Measurements from ENCODE around the gene PLEKHA8.

Gene PLEKHA8

DNA sequence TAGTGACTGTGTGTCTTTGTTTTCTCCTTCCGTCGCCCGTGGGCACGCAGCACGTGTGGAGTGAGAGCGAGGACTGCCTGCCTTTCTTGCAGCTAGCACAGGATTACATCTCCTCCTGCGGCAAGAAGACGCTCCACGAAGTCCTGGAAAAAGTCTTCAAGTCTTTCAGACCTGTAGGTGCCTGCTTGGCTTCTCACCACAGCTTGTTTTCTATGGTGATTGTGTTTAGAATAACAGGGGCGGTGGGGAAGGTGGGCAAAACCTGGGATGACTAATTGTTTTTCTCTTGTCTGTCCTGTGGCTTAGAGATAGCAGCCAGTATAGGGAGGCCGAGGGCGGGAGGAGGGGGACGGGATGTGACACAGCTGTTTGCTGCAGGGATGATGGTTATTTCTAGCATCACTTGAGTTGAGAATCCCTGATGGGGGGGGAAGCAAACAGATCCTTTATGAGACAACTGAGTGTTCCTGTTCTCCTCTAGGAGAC is 118.0 kb downstream of the PLEKHA8 start:
- DNase-seq (ENCODE audit: low read depth) = no peak

DNA sequence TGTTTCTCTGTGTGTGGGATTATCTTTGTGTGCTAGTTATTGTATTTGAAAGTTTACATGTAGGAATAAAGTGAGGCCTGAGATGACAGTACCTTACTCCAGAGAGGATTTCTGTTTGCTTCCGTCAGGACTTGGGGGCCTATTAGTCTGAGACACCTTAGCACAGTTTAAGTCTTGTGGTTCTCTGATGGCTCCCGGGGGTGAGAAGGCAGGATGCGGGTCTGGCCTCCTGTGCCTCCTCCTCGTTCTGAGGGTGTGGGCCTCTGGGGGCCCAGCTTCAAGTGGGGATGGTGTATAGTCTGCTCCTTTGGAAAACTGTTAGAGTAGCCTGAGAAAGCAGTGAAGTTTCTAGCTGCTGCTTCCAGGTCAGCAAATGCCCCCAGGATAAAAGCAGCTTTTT is 119.0 kb downstream of the PLEKHA8 start:
- no peak for DNase-seq (ENCODE audit: low read depth)

- no peak for DNase-seq (ENCODE audit: low read depth)
Observed at GRCh38 chr7:30147785-30148184, 119.6 kb downstream of the PLEKHA8 start.

- no peak for DNase-seq (ENCODE audit: low read depth)
Observed at GRCh38 chr7:30148426-30148825, 120.2 kb downstream of the PLEKHA8 start.

GRCh38 chr7:30148951-30149459 is 120.8 kb downstream of the PLEKHA8 start:
- DNase-seq (ENCODE audit: low read depth) = no peak

- no peak for DNase-seq (ENCODE audit: low read depth)
Observed at GRCh38 chr7:30149640-30150272, 121.5 kb downstream of the PLEKHA8 start.

GRCh38 chr7:30150711-30151110 is 122.5 kb downstream of the PLEKHA8 start:
- DNase-seq (ENCODE audit: low read depth) = no peak

DNA sequence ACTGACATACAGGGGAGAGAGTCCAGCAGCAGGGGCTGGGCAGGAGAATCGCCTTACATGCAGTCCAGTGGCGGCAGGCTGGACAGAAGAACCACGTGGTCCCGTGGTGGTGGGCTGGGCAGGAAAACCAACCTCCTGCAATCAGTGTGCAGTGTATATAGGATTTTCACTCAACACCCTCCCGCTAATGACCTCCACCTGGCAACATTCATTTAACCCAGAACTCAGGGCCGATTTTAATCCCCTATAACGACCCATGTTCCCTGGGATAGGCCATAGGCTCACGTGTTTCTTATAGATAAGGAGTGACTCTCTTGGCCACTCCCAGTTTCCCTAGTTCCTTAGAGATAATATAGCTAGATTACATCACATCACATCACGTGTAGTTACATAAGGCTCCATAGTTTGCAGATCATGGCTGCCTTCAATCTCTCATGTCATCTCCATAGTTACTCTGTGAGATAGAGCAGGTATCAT is 125.9 kb downstream of the PLEKHA8 start:
- DNase-seq (ENCODE audit: low read depth) = no peak

GRCh38 chr7:30155481-30155880 is 127.3 kb downstream of the PLEKHA8 start:
- DNase-seq (ENCODE audit: low read depth) = no peak

- DNase-seq (ENCODE audit: low read depth) = no peak
Observed at GRCh38 chr7:30157204-30157603, 129.0 kb downstream of the PLEKHA8 start.

DNA sequence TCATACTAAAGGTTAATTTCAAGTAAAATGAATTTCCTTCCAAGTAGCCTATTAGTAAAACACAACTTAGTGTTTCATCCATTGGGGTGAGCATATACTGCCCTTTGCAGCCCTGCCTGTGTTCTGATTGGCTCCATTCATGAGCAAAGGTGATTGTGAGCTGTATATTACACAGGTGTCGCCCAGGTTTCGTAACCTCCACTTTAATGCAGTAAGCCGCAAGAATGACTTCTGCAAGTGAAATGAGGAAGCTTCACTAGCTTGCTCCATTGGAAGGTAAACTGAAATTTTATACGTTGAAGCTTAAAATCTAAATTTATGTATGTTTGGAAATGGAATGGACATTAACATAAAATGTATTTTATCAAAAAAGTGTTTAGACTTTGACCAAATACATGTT is 131.0 kb downstream of the PLEKHA8 start:
- DNase-seq (ENCODE audit: low read depth) = no peak

GRCh38 chr7:30159698-30160143 is 131.5 kb downstream of the PLEKHA8 start:
- no peak for DNase-seq (ENCODE audit: low read depth)

DNA sequence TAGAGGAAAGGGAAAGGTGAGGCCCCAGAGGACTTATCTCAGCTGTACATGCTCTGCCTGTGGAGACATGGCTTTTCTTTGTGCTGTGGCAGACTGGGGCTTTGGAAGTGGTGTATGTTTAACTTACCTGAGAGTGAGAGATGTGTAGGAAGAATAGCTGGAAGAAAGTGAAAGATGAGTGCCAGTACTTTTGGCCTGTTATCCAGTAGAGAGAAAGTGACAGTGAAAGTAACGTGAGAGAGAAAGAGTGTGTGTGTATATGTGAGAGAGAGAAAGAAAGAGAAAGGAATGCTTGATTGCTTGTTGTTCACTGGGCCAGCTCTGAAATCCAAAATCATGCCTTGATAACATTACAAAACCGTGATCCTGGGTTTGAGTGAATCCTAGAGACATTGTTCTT is 132.1 kb downstream of the PLEKHA8 start:
- DNase-seq (ENCODE audit: low read depth) = no peak

DNA sequence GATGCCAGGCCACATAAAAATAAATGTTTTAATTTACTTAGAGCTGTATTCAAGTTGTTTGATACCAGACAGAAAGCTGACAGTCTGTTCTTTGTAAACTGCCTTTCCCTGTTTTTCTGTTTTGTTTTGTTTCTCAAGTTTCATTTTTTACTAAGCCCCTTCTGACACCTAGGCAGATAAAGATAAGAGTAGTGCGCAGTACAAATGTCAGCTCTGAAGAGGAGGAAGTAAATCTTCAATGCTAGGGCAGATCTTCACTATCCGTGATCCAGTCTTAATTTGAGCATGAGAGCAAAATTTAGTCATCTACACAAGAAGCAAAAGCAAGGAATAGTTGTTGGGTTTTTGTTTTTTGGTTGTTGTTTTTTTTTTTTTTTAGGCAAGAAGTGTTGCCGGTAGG is 133.9 kb downstream of the PLEKHA8 start:
- no peak for DNase-seq (ENCODE audit: low read depth)

DNA sequence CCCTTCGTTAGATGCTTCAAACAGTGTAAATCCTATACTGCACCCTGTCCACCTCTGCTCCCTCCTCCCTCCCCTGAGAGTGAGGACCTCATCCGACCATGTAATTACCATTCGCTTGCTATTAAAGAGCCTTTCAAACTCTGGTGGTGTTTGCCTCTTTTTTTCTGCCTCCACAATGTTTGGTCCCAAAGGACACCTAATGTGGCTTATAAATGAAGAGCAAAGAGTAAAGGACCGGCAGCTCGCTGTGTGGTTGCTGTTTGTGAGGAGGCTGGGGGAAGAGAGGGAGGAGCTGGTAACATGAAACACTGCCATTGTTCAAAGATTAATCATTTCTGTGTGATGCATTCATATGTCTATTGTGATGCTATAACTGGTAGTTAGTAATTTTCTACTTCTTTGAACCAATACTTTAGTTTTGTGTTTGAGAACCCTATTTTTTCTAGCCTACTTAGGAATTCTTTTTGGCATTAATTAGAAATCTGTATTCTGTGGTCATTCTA is 134.5 kb downstream of the PLEKHA8 start:
- peak; percentile 51 for DNase-seq (ENCODE audit: low read depth)

DNA sequence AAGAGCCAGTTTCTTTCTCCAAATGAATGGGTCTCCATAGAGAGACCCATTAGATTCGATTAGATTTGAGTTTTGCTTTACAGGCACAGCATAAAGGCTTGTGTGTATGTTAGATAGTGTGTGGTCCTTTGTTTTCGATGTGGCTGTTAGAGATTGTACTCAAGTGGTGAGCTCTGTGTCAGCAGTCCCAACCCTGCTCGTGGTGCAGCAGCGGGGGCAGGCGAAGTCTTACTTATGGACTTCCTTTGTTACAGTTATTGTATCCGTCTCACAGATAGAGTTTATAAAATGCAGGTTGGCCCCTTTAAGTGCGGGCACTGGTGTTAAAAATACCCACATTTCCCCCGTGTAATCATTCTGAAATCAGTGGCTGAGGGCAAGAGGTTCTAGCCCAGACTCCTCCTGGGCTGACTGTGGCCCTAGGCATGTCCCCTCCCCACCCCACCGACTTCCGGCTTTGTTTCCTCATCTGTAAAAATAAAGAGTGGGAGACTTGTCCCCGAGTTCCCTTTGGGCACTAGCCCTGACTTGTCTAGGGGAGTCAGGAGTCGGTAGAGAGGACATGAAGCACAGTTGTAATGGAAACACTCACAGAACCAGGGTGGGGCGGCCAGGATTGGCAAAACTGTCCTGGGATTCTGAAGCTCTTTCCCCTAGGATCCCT is 135.2 kb downstream of the PLEKHA8 start:
- DNase-seq (ENCODE audit: low read depth) = no peak

DNA sequence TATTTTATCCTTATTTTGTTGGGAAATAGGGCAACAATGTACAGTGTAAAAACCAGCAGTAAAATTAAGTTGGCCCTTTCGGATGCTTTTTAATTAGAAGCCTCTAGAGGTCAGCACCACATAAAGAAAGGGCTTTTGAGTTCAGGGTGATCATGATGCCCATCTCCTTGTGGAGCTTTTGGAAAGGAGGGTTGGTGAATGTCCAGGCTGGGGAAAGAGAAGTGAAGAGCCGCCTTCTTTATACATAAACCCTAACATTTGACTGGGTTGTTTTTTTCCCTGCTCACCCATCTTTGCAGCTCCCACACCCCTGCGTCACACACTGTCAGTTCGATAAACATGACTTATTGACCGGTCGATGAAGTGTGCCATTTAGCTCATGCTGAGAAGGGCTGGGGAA is 136.4 kb downstream of the PLEKHA8 start:
- DNase-seq (ENCODE audit: low read depth) = peak; percentile 50

GRCh38 chr7:30165590-30165989 is 137.4 kb downstream of the PLEKHA8 start:
- no peak for DNase-seq (ENCODE audit: low read depth)

- no peak for DNase-seq (ENCODE audit: low read depth)
Observed at GRCh38 chr7:30166155-30166840, 138.1 kb downstream of the PLEKHA8 start.

- no peak for DNase-seq (ENCODE audit: low read depth)
Observed at GRCh38 chr7:30166841-30167235, 138.6 kb downstream of the PLEKHA8 start.

DNA sequence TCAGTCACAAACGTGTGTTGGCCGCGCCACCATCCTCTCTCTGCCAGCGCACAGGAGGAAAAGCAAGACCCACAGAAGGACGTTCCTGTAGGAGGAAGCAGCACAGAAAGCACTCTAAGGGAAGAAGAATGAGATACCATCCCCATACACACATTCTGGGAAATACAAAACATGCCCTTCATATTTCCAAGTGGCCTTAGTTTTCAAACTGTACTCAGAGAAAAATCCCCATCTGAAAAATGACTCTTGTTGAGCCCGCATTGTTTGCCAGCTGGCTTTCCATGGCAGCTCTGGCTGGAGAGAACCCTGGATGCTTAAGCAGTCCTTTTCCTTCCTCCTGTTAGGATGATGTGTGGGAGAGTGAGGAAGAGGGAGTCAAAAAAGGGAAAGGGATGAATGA is 139.7 kb downstream of the PLEKHA8 start:
- DNase-seq (ENCODE audit: low read depth) = no peak

DNA sequence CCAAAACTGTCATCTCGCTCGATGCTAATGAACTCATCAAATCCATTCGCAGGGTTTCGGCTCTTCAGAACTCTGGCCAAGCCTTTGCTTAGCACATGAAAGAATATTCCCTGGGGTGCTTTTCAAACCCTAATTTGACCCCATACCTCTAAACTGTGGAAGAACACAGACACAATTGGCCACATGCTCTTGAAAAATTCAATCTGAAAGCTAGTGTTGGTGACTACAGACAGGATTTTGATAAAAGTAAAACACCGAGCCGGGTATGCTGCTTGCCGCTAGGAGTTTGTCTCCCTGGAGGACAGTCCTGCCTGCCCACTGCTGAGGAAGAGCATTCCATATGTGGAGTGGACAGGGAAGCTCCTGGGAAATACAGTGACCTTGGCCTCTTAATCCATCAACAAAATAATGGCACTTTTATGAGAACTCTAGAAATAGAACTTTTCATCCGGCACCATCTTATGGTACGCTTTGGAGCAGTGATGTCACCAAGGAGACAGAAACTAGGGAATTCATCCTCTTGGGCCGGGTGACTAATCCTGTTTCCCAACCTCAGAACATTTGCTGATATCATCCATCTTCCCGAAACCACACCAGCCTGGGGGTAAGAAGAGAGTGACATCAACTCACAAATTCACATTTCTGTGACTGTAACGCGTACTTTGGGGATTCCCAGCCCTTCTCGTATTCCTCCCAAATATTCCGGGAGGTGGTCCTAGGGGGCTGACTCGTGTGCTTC is 140.8 kb downstream of the PLEKHA8 start:
- peak; percentile 92 for DNase-seq (ENCODE audit: low read depth)

All from stromal cell of bone marrow (primary cell).